Smooth muscle cell (in vitro differentiated cells): ENCODE results near the gene IL10. TPM values are rescaled to one million over a fixed set of nuclear protein-coding genes. Genes with fewer than 3 reads are reported as not detected.

Source experiments
- DNase-seq: peaks from one replicate; lab custom pipeline; 2025; ENCODE audit not compliant: unreplicated experiment; lab: John Stamatoyannopoulos, UW
- H2AFZ ChIP-seq: fragments of 200-600 bp; sonication (generic); 2 replicates; pipeline ENCODE4 v1.6.0; 2016; ENCODE audit warnings: antibody characterized with exemption, low read depth, mild to moderate bottlenecking
- H3F3A ChIP-seq: fragments of 200-600 bp; sonication (generic); 2 replicates; pipeline ENCODE4 v1.6.0; 2017; ENCODE audit warnings: antibody characterized with exemption, low read depth
- H3K27ac ChIP-seq: fragments of 200-600 bp; sonication (generic); 2 replicates; pipeline ENCODE4 v1.5.1; 2016; ENCODE audit warnings: low read depth, mild to moderate bottlenecking
- H3K27me3 ChIP-seq: fragments of 200-600 bp; sonication (generic); 2 replicates; pipeline ENCODE4 v1.6.1; 2016; ENCODE audit warnings: low read depth, mild to moderate bottlenecking
- H3K36me3 ChIP-seq: fragments of 200-600 bp; sonication (generic); 2 replicates; pipeline ENCODE4 v1.5.1; 2016; ENCODE audit warnings: low read depth
- H3K4me1 ChIP-seq: fragments of 200-600 bp; sonication (generic); 2 replicates; pipeline ENCODE4 v1.5.1; 2016; ENCODE audit warnings: low read depth
- H3K4me2 ChIP-seq: fragments of 200-600 bp; sonication (generic); 2 replicates; pipeline ENCODE4 v1.6.0; 2016; ENCODE audit warnings: mild to moderate bottlenecking
- H3K4me3 ChIP-seq: fragments of 200-600 bp; sonication (generic); 2 replicates; pipeline ENCODE4 v1.5.1; 2016; ENCODE audit warnings: mild to moderate bottlenecking
- H3K79me2 ChIP-seq: fragments of 200-600 bp; sonication (generic); 2 replicates; pipeline ENCODE4 v1.6.0; 2016; ENCODE audit warnings: low read depth, mild to moderate bottlenecking
- H3K9ac ChIP-seq: fragments of 200-600 bp; sonication (generic); 2 replicates; pipeline ENCODE4 v1.6.0; 2016; ENCODE audit warnings: low read depth
- H3K9me3 ChIP-seq: fragments of 200-600 bp; sonication (generic); replicated peaks from 2 replicates; pipeline ENCODE4 v1.5.1; 2016; ENCODE audit warnings: low read depth
- H4K20me1 ChIP-seq: fragments of 200-600 bp; sonication (generic); 2 replicates; pipeline ENCODE4 v1.6.0; 2016; ENCODE audit warnings: low read depth
- CTCF ChIP-seq: fragments of 200-600 bp; sonication (generic); IDR thresholded peaks from 2 replicates; pipeline ENCODE4 v1.5.1; 2017; ENCODE audit warnings: borderline replicate concordance, mild to moderate bottlenecking, antibody characterized with exemption; ENCODE audit not compliant: insufficient read depth, poor library complexity, severe bottlenecking
- WGBS: methylation state at CpG from one replicate; pipeline ENCODE4 v1.1.7; 2016; ENCODE audit warnings: low lambda C conversion rate; 5-methylcytosine and 5-hydroxymethylcytosine counted together
- polyA plus RNA-seq: library from polyadenylated mRNA; unstranded; fragments of >200 nt; fragmentation: Nextera tagmentation; extraction: Ambion mirVana; gene quantifications from 2 replicates; pipeline ENCODE4 v1.2.1, GENCODE V29; 2016
- total RNA-seq: library from RNA; depleted of rRNA; stranded (reverse); fragments of >200 nt; gene quantifications from 2 replicates; pipeline ENCODE4 v1.2.3, GENCODE V29; 2014

IL10 gene
- total and polyA plus RNA-seq, 2 experiments from 2014 or later, result 1.2 to 2.2 TPM

DNA sequence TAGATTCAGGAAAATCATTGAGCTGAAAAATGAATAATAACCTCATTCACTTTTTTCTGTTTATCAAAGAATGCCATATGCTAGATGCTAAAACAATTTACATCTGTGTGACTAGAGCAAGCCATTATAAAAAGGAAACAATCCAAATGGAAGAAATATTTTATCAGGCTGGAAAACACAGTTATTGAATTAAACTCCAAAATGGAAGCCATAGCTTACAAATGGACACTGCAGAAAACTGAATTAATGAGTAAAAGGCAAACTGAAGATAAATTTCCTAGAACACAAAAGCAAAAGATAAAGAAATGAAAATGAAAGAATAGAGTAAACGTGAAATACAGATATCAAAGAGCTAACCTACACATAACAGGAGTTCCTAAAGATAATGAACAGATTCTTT, 33.1 kb upstream of the IL10 start:
- no peaks in the 10 kb centered on the region for H3K9me3 ChIP-seq
- no peak overlapping the region for H3K4me3 ChIP-seq
- no peak overlapping the region for H2AFZ ChIP-seq
- TF ChIP-seq CTCF, result no peak
- no peak for DNase-seq
- no peaks in the 10 kb centered on the region for H3K79me2 ChIP-seq
- H3K27me3 ChIP-seq, result no peaks in the 10 kb centered on the region
- H3K36me3 ChIP-seq, result no peaks in the 10 kb centered on the region
- H3K4me2 ChIP-seq, result no peak overlapping the region
- WGBS, result 92% methylated on average over 1 of the region's 1 CpG
- no peak overlapping the region for H3K9ac ChIP-seq
- H3K4me1 ChIP-seq, result no peaks in the 10 kb centered on the region
- H4K20me1 ChIP-seq, result no peaks in the 10 kb centered on the region
- H3F3A ChIP-seq, result no peaks in the 10 kb centered on the region
- H3K27ac ChIP-seq, result no peak overlapping the region

DNA sequence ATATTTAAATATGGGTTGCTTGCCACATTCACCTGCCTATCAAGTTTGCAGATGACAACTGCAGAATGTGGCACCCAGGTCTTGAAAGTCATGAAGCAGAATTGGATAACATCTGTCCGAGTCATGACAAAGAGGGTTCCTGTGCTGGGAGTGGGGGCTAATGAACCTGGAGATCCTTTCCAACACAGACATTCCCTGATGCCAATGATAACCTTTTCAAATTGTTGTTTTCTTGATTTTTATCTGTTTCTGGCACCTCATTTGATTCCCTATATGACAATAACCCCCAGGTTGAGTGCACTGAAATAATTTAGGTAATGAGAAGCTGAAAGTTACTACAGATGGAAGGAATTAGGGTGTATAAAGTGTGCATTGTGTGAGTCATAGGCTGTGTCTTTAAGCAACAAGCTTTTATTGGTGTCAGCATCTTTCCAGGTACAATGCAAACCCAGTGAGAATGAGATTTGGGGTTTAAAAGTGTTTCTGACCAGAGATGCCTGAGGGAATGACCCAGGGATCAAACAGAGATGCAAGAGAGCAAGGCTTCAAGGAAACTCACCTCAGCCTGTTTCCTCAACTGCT, 32.0 kb upstream of the IL10 start:
- TF ChIP-seq CTCF, result no peak
- no peaks in the 10 kb centered on the region for H3K27me3 ChIP-seq

GRCh38 chr1:206803221-206803730, 31.0 kb upstream of the IL10 start:
- no peak overlapping the region for H3K27ac ChIP-seq
- DNase-seq, result no peak
- H4K20me1 ChIP-seq, result no peaks in the 10 kb centered on the region
- H3K79me2 ChIP-seq, result no peaks in the 10 kb centered on the region
- H3K4me1 ChIP-seq, result no peaks in the 10 kb centered on the region
- H3K9me3 ChIP-seq, result no peaks in the 10 kb centered on the region
- 69% methylated on average over 8 of the region's 8 CpGs for WGBS
- no peaks in the 10 kb centered on the region for H3K27me3 ChIP-seq
- H3K4me3 ChIP-seq, result no peak overlapping the region
- H2AFZ ChIP-seq, result no peak overlapping the region
- no peak overlapping the region for H3K4me2 ChIP-seq
- no peak overlapping the region for H3K9ac ChIP-seq
- no peaks in the 10 kb centered on the region for H3F3A ChIP-seq
- H3K36me3 ChIP-seq, result no peaks in the 10 kb centered on the region
- TF ChIP-seq CTCF, result no peak

More for the DNA sequence above, 32.0 kb upstream of the IL10 start:
- no peak overlapping the region for H3K27ac ChIP-seq
- H3K9ac ChIP-seq, result no peak overlapping the region
- H2AFZ ChIP-seq, result no peak overlapping the region
- DNase-seq, result no peak
- no peak overlapping the region for H3K4me3 ChIP-seq
- no peaks in the 10 kb centered on the region for H3F3A ChIP-seq
- H3K36me3 ChIP-seq, result no peaks in the 10 kb centered on the region
- H3K4me1 ChIP-seq, result no peaks in the 10 kb centered on the region
- H3K79me2 ChIP-seq, result no peaks in the 10 kb centered on the region
- no peak overlapping the region for H3K4me2 ChIP-seq
- 54% methylated on average over 1 of the region's 1 CpG for WGBS
- no peaks in the 10 kb centered on the region for H3K9me3 ChIP-seq
- H4K20me1 ChIP-seq, result no peaks in the 10 kb centered on the region

DNA sequence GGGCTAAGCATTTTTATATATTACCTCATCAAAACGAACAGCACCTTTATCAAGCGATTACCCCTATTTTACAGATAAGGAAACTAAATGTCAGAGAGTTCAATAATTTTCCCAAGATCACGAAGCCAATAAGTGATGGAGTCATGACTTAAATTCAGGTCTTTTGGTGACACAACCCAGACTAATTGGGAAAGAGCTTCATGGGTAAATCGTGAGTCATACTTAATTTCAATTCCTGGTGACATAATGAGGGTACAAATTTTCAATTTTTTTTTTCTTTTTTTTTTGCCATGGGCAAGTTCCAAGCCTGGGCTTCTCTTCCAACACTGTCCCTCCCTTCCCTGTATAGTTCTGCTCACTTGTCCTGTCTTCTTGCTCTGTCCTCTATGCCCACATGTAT, 30.1 kb upstream of the IL10 start:
- Histone ChIP-seq H3K36me3 (no peaks in the 10 kb centered on the region), H3F3A (no peaks in the 10 kb centered on the region), H3K79me2 (no peaks in the 10 kb centered on the region), H3K4me2 (no peak overlapping the region), H3K27ac (no peak overlapping the region), H3K27me3 (no peaks in the 10 kb centered on the region), H4K20me1 (no peaks in the 10 kb centered on the region), H3K9me3 (no peaks in the 10 kb centered on the region), H3K9ac (no peak overlapping the region), H2AFZ (no peak overlapping the region), H3K4me3 (no peak overlapping the region), H3K4me1 (no peaks in the 10 kb centered on the region)
- no peak for TF ChIP-seq CTCF
- DNase-seq, result no peak
- 90% methylated on average over 4 of the region's 4 CpGs for WGBS
